HepG2 (cell line): ENCODE results near the gene FGGY. TPM values are rescaled to one million over a fixed set of nuclear protein-coding genes. Genes with fewer than 3 reads are reported as not detected.

ENCODE experiments used
- ATF2 ChIP-seq: sonication (generic); formaldehyde crosslinking; IDR thresholded peaks from 2 replicates; pipeline ENCODE4 v1.4.0; 2020; ENCODE audit warnings: missing genetic modification reagents
- BHLHE40 ChIP-seq: IDR thresholded peaks from 2 replicates; pipeline ENCODE4 v1.6.1; 2011; ENCODE audit warnings: low read length, improper control_type of control experiment
- CENPT ChIP-seq: sonication (generic); formaldehyde crosslinking; IDR thresholded peaks from 2 replicates; pipeline ENCODE4 v1.8.0; 2022; ENCODE audit warnings: low read depth, mild to moderate bottlenecking, moderate library complexity, missing genetic modification reagents
- CREB1 ChIP-seq, 2 experiments: fragments of 450-650 bp in 1 of 2; IDR thresholded peaks; 2 replicates each; pipeline ENCODE4 v1.6.1; 2016 to 2017; ENCODE audit warnings: control low read depth in 1 of 2, mild to moderate bottlenecking in 1 of 2, missing compliant biosample characterization in 1 of 2, missing genetic modification characterization in 1 of 2
- ELF1 ChIP-seq: sonication (generic); formaldehyde crosslinking; IDR thresholded peaks from 2 replicates; pipeline ENCODE4 v1.4.0; 2020; ENCODE audit warnings: missing genetic modification reagents
- FOSL2 ChIP-seq: sonication (generic); formaldehyde crosslinking; IDR thresholded peaks from 2 replicates; pipeline ENCODE4 v1.4.0; 2020; ENCODE audit warnings: missing genetic modification reagents
- GMEB1 ChIP-seq: sonication (generic); formaldehyde crosslinking; IDR thresholded peaks from 2 replicates; pipeline ENCODE4 v1.5.1; 2020; ENCODE audit warnings: missing genetic modification reagents, mild to moderate bottlenecking, borderline replicate concordance
- HNRNPLL ChIP-seq: fragments of 200-400 bp; formaldehyde crosslinking; IDR thresholded peaks from 2 replicates; pipeline ENCODE4 v1.6.1; 2017; ENCODE audit warnings: mild to moderate bottlenecking, low read depth, low read length; ENCODE audit not compliant: poor library complexity, severe bottlenecking
- IRF2 ChIP-seq: IDR thresholded peaks from 2 replicates; pipeline ENCODE4 v1.6.1; 2018; ENCODE audit warnings: missing genetic modification reagents, missing compliant biosample characterization
- PITX1 ChIP-seq: sonication (generic); formaldehyde crosslinking; IDR thresholded peaks from 2 replicates; pipeline ENCODE4 v1.5.1; 2020; ENCODE audit warnings: mild to moderate bottlenecking, missing genetic modification reagents
- PRDM15 ChIP-seq: sonication (generic); formaldehyde crosslinking; IDR thresholded peaks from 2 replicates; pipeline ENCODE4 v1.4.0; 2020; ENCODE audit warnings: missing genetic modification reagents
- SALL2 ChIP-seq: sonication (generic); formaldehyde crosslinking; IDR thresholded peaks from 2 replicates; pipeline ENCODE4 v1.8.1; 2023; ENCODE audit warnings: mild to moderate bottlenecking, missing genetic modification reagents, inconsistent platforms
- SOX6 ChIP-seq, 2 experiments: fragments of 450-650 bp in 1 of 2; sonication (generic) in 1 of 2; formaldehyde crosslinking in 1 of 2; IDR thresholded peaks; 2 replicates each; pipeline versions ENCODE4 v1.4.0 to v1.6.1; 2017 to 2020; ENCODE audit warnings: antibody characterized with exemption in 1 of 2, mild to moderate bottlenecking in 1 of 2, missing genetic modification reagents in 1 of 2
- TARDBP ChIP-seq: sonication (generic); formaldehyde crosslinking; IDR thresholded peaks from 2 replicates; pipeline ENCODE4 v1.8.0; 2022; ENCODE audit warnings: mild to moderate bottlenecking, missing genetic modification reagents
- TOE1 ChIP-seq: sonication (generic); formaldehyde crosslinking; IDR thresholded peaks from 2 replicates; pipeline ENCODE4 v1.4.0; 2020; ENCODE audit warnings: mild to moderate bottlenecking, missing genetic modification reagents
- ZNF296 ChIP-seq: sonication (generic); formaldehyde crosslinking; conservative IDR thresholded peaks from 2 replicates; pipeline ENCODE4 v1.5.0; 2020; ENCODE audit warnings: mild to moderate bottlenecking, missing genetic modification reagents
- ZNF776 ChIP-seq: sonication (generic); formaldehyde crosslinking; IDR thresholded peaks from 2 replicates; pipeline ENCODE4 v1.4.0; 2020; ENCODE audit warnings: mild to moderate bottlenecking, missing genetic modification reagents
- polyA plus RNA-seq, 8 experiments: library from polyadenylated mRNA; depleted of rRNA in 3 of 8; stranded (reverse) in 7 of 8; unstranded in 1 of 8; fragments of >200 nt; fragmentation: Illumina TruSeq in 4 of 8; extraction: Trizol in 4 of 8; gene quantifications; 2 replicates each; pipeline versions ENCODE4 v1.2.1 to v1.2.3, GENCODE V29; 2011 to 2016; ENCODE audit warnings: low read depth in 4 of 8, missing spikeins in 1 of 8, mixed read lengths in 1 of 8; ENCODE audit not compliant: insufficient read depth in 1 of 8
- total RNA-seq, 5 experiments: library from RNA; depleted of rRNA; stranded (reverse); fragments of >200 nt; fragmentation: Illumina TruSeq; extraction: Trizol; gene quantifications; 2 replicates each; pipeline ENCODE4 v1.2.3, GENCODE V29; 2016; ENCODE audit warnings: low read depth in 1 of 5
- TF ChIP-seq, protein P1 (sequence below): fragments of 450-650 bp; IDR thresholded peaks from 2 replicates; pipeline ENCODE4 v1.6.1; 2016

Gene FGGY
- total and polyA plus RNA-seq, 2 of the 13 experiments (the other 11 are each of a cell fraction or from before 2014, with no cell fraction given) = 15.7 to 27.5 TPM

- TF ChIP-seq CENPT (CRISPR knock-in tag) (no peak), SALL2 (no peak), PITX1 (peak; percentile 39; the same call in 1 of the 2 replicates), CREB1 (IDR thresholded peaks at IDR 0.05) (no peak), CREB1 (CRISPR knock-in tag; IDR thresholded peaks at IDR 0.05) (peak; percentile 48; the same call in 1 of the 2 replicates), PRDM15 (CRISPR knock-in tag) (no peak), ZNF776 (CRISPR knock-in tag) (no peak), BHLHE40 (0 out of 2 replicates have a peak, but pooled peaks have one; percentile 16), ATF2 (CRISPR knock-in tag) (0 out of 2 replicates have a peak, but pooled peaks have one; percentile 31), TOE1 (CRISPR knock-in tag) (no peak), IRF2 (CRISPR knock-in tag) (no peak), GMEB1 (CRISPR knock-in tag) (no peak), SOX6 (IDR thresholded peaks at IDR 0.05) (no peak), SOX6 (CRISPR knock-in tag; IDR thresholded peaks at IDR 0.05) (no peak), HNRNPLL (no peak), ZNF296 (no peak), FOSL2 (CRISPR knock-in tag) (peak; percentile 68), ELF1 (CRISPR knock-in tag) (no peak), TARDBP (CRISPR knock-in tag) (no peak)
- TF ChIP-seq, protein P1, sequence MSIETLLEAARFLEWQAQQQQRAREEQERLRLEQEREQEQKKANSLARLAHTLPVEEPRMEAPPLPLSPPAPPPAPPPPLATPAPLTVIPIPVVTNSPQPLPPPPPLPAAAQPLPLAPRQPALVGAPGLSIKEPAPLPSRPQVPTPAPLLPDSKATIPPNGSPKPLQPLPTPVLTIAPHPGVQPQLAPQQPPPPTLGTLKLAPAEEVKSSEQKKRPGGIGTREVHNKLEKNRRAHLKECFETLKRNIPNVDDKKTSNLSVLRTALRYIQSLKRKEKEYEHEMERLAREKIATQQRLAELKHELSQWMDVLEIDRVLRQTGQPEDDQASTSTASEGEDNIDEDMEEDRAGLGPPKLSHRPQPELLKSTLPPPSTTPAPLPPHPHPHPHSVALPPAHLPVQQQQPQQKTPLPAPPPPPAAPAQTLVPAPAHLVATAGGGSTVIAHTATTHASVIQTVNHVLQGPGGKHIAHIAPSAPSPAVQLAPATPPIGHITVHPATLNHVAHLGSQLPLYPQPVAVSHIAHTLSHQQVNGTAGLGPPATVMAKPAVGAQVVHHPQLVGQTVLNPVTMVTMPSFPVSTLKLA = peak; percentile 58; the same call in 1 of the 2 replicates
Observed at GRCh38 chr1:59290193-59290949, 6.5 kb upstream of the FGGY start (continued).
